Activated CD8-positive, alpha-beta memory T cell treated with anti-CD3 and anti-CD28 coated beads for 24 hours (primary cell): ENCODE data around the gene STIMATE.

Experiments used
- DNase-seq: peaks from one replicate; pipeline ENCODE4 v3.0.0-alpha.2; 2020

The STIMATE gene

DNA sequence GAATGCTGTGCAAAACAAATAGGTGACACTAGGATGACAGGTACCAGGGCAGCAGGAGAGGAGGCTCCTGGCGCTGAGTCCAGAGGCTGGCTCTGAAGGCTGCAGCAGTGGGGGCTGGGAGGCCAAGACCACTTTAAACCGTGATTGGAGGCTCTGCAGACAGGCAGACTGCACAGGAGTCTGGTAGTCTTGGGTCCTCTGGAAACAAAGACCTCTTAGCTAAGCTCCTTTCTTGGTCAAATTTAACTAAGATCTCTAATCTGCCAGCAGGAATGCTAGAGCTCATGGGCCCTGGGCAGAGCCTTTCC lies 58.1 kb downstream of the STIMATE start:
- no peak for DNase-seq

GRCh38 chr3:52838561-52839267 lies 58.6 kb downstream of the STIMATE start:
- peak; percentile 60 for DNase-seq

DNA sequence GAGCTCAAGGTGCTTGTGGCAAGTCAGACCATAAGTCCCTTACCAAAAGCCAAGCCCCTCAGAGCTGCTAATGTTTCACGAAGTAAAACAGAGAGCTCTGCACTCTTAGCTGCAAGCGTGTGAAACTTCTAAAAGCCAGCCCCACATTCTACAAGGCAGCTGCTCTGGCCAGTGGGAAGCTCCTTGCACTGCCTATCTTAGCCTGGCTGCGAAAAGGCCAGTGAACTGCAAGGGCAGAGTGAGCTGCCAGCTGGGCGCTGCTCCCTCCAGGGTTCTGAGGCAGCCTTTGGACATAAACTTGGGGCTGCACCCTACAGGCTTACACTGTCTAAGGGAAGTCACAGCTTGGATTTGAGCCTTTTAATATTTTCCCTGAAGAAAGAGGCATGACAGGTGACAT lies 60.4 kb downstream of the STIMATE start:
- DNase-seq: no peak

GRCh38 chr3:52836471-52836845 lies 60.9 kb downstream of the STIMATE start:
- DNase-seq: no peak

- DNase-seq: no peak
Measured at GRCh38 chr3:52835766-52836470, 61.4 kb downstream of the STIMATE start.

- DNase-seq: no peak
Measured at GRCh38 chr3:52834871-52835501, 62.4 kb downstream of the STIMATE start, which contains the start of gene MUSTN1. Gene MUSTN1 (minus strand): TSS chr3:52835019. CDS start chr3:52834948, 71 bp downstream.

- no peak for DNase-seq
Measured at GRCh38 chr3:52833202-52833601, 64.1 kb downstream of the STIMATE start.

- no peak for DNase-seq
Measured at GRCh38 chr3:52831500-52832301, 65.6 kb downstream of the STIMATE start.

GRCh38 chr3:52830535-52831258 lies 66.7 kb downstream of the STIMATE start, which contains the start of gene ITIH4:
Gene ITIH4 (minus strand): TSS chr3:52830672. CDS start chr3:52830642, 30 bp downstream.
- no peak for DNase-seq

DNA sequence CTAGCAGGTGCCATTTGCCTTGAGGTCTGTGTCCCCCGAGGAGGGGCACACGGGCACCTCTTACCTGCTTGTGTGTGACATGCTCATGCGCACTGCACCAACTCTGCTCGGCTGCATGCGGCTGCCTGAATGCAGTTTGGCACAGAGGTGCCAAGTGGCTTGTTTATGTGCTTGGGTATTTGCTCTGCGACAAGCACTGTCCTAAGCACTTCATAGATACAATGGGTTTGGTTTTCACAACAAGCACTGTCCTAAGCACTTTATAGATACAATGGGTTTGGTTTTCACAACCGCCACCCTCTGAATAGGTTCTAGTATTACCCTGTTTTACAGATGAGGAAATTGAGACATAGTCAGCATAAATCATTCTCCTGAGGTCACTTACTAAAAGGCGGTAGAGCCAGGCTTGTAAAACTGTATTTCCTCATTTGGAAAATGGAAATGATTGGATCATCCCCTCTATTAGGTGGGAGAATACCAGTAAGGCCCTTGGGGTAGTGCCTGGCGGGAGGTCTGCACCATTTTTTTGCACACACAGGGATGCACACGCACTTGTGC lies 67.4 kb downstream of the STIMATE start:
- no peak for DNase-seq

- DNase-seq: no peak
Measured at GRCh38 chr3:52829482-52829881, 67.9 kb downstream of the STIMATE start.

DNA sequence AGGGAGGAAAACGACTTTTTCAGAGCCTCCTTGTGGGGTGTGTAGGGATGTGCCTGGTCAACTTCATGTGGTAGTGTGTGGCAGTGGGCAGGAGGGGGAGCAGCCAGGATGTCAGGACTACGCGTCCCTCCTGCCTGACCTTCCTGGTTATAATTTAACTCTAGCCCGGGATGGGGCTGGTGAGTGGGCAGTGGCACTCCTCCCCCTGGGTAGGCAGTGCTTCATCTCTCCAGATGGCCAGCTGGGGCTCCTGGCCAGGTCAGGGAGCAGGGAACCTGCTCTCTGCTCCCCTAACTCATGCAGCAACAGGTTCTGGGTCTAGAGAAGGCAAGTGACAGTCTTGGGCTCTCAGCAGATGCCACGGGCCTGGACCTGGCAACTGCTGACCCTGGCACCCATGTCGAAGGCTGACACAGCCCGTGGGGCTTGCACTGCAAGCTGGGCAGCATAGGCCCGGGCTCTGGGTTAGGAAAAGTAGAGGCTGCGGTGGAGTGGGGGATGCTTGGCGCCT lies 69.4 kb downstream of the STIMATE start:
- DNase-seq: no peak

DNA sequence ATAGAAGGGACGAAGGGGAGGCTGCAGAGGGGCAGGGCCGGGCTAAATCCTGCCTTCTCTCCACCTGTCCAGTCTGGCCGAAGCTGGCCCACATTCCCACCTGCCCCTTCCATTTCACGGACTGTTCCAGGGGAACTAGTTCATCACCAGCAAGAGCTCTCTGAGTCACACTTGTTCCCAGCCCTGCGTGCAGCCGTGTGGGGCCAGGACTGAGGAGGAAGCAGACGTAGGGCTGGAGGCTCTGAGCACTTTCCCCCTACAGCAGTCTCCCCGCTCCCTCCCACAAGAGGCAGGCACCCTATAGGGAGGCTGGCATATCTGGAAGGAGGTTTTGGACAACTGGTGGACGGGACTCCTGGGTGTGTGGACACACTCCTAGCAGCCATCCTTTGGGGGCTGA lies 69.9 kb downstream of the STIMATE start:
- no peak for DNase-seq

DNA sequence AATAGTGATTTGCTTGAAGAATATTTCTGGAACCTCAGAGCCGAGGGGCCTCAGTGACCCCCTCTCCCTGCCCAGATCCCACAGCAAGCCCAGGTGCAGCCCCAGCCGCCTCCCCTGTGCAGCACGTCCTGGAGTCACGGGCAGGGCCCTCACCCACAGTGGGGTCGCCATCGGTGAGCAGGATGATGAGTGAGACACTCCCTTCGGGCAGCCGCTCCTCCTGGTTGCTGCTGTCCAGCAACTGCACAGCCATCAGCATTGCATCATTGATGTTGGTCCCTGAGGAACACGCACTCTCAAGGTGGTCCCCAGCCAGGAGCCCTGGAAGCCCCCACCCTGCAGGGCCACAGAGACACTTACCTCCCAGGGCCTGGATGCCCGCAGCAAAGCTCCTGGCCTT lies 73.3 kb downstream of the STIMATE start:
- DNase-seq: no peak

- DNase-seq: no peak
Measured at GRCh38 chr3:52822363-52822762, 75.0 kb downstream of the STIMATE start.

GRCh38 chr3:52820736-52821135 lies 76.6 kb downstream of the STIMATE start:
- no peak for DNase-seq

DNA sequence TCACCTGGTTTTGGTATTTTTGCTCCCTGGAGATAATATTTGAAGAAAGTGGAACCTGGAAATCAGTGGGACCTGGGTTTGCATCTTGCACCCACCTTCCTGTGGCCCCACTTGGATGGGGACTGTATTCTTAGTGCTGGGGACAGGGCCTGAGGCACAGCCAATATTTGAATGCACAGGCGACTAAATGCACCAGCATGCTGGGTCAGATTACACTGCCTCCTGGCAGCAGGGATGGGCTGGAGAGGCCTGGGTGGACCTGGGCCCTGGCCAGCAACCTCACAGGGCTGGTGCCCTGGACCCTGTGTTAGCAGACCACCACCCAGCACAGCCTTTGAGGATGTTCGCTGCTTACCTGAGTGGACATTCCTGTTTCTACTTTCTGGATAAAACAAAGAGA lies 77.4 kb downstream of the STIMATE start:
- DNase-seq: no peak

DNA sequence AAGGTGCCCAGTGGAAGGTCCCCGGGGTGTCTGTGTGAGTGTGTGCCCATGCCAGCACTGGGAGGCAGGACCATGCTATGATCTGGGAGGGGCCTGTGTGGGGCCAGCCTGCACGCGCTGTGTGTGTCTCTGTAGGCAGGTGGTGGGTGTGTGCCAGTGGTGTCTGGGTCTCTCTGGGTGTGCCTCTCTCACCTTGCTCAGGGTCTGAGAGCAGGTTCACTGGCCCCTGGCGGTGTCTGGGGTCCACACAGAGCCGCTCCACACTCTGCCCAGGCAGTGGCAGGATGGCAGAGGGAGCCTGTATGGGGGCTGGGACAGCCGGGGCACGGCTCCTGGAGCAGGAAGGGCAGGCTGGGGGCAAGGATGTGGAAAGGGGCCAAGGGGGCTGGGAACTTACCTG lies 79.5 kb downstream of the STIMATE start:
- DNase-seq: no peak

GRCh38 chr3:52817221-52817620 lies 80.1 kb downstream of the STIMATE start:
- DNase-seq: no peak

DNA sequence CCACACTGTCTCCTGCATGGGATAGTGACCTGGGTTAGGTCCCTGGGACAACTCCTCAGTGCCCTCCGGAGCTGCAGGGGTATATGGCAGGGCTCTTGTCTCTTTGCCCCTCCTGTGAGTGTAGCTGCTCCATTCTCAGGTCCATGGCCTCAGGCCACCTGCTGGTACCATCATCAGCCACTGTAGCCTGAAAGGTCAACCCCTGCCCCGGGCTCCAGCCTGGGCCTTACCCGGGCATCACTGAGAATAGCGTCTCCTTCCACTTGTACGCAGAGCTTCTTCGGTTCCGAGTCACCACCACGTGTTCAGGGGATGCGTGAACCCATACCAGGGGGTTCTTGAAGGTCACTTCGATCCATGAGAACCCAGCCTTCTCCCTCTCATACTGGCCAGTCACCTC lies 80.7 kb downstream of the STIMATE start:
- DNase-seq: no peak

DNA sequence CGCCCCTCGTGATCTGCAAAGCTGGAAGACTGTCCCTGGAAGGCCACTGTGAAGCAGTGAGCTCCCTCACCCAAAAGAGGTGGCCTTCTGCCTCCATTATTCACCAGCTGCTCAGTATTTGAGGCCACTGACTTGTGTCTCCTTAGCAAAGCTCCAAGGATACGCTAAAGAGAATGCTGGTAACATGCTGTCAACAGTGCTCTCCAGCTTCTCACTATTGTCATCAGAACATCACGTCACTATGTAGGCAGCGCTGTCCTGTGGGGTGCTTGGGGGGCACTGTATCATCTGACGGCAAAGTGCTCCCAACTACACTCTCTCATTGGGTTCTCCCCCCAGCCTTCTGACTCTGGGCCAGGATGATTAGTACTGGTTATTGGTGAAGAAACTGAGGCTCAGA lies 81.1 kb downstream of the STIMATE start:
- no peak for DNase-seq

- DNase-seq: no peak
Measured at GRCh38 chr3:52813810-52814209, 83.5 kb downstream of the STIMATE start.
